ENCODE measurements around the gene LUZP1.

The LUZP1 gene

GRCh38 chr1:23116921-23117699 lies 51.5 kb downstream of the LUZP1 start:
- DNase-seq (ENCODE audit: low spot score) = no peak

- no peak for DNase-seq (ENCODE audit: low spot score)
Observed at GRCh38 chr1:23116216-23116836, 52.3 kb downstream of the LUZP1 start.

- no peak for DNase-seq (ENCODE audit: low spot score)
Observed at GRCh38 chr1:23114424-23115079, 54.1 kb downstream of the LUZP1 start.

GRCh38 chr1:23111600-23112535 lies 56.8 kb downstream of the LUZP1 start:
- no peak for DNase-seq (ENCODE audit: low spot score)

GRCh38 chr1:23110391-23110790 lies 58.3 kb downstream of the LUZP1 start:
- DNase-seq (ENCODE audit: low spot score) = no peak

GRCh38 chr1:23108918-23109533 lies 59.6 kb downstream of the LUZP1 start:
- DNase-seq (ENCODE audit: low spot score) = peak; percentile 46

GRCh38 chr1:23103001-23103889 lies 65.4 kb downstream of the LUZP1 start:
- DNase-seq (ENCODE audit: low spot score) = no peak

- peak; percentile 35 for DNase-seq (ENCODE audit: low spot score)
Observed at GRCh38 chr1:23102289-23102688, 66.4 kb downstream of the LUZP1 start.

- DNase-seq (ENCODE audit: low spot score) = no peak
Observed at GRCh38 chr1:23101887-23102286, 66.8 kb downstream of the LUZP1 start.

GRCh38 chr1:23101101-23101827 lies 67.4 kb downstream of the LUZP1 start:
- peak; percentile 64 for DNase-seq (ENCODE audit: low spot score)

GRCh38 chr1:23100074-23100748 lies 68.4 kb downstream of the LUZP1 start:
- DNase-seq (ENCODE audit: low spot score) = peak; percentile 94

GRCh38 chr1:23099171-23099536 lies 69.5 kb downstream of the LUZP1 start:
- DNase-seq (ENCODE audit: low spot score) = no peak

- DNase-seq (ENCODE audit: low spot score) = peak; percentile 74
Observed at GRCh38 chr1:23098463-23099170, 70.0 kb downstream of the LUZP1 start.

GRCh38 chr1:23097316-23097715 lies 71.3 kb downstream of the LUZP1 start:
- DNase-seq (ENCODE audit: low spot score) = no peak

- DNase-seq (ENCODE audit: low spot score) = peak; percentile 25
Observed at GRCh38 chr1:23092447-23092846, 76.2 kb downstream of the LUZP1 start.

- no peak for DNase-seq (ENCODE audit: low spot score)
Observed at GRCh38 chr1:23091545-23091944, 77.1 kb downstream of the LUZP1 start.

- DNase-seq (ENCODE audit: low spot score) = no peak
Observed at GRCh38 chr1:23090056-23090455, 78.6 kb downstream of the LUZP1 start.

- DNase-seq (ENCODE audit: low spot score) = peak; percentile 27
Observed at GRCh38 chr1:23088027-23088426, 80.6 kb downstream of the LUZP1 start.

GRCh38 chr1:23085696-23086095 lies 83.0 kb downstream of the LUZP1 start:
- no peak for DNase-seq (ENCODE audit: low spot score)
